HL-60/S4 treated with phorbol 12-myristate 13-acetate at 8.2 ng/mL for 4 days and 3 days (cell line): ENCODE measurements around the gene ASTN2.

Experiments used
- in situ Hi-C: fragments of 300-500 bp; cut with MboI; formaldehyde crosslinking; loops from 2 replicates; pipeline ENCODE4 v1.15.0; 2022; ENCODE audit warnings: low sequenced_read_pairs

ASTN2 gene

GRCh38 chr9:116980582-116981120 lies 434.2 kb downstream of the ASTN2 start:
- in situ Hi-C loops: no loop called here

GRCh38 chr9:116979456-116979855 lies 435.4 kb downstream of the ASTN2 start:
- in situ Hi-C loops: no loop called here

DNA sequence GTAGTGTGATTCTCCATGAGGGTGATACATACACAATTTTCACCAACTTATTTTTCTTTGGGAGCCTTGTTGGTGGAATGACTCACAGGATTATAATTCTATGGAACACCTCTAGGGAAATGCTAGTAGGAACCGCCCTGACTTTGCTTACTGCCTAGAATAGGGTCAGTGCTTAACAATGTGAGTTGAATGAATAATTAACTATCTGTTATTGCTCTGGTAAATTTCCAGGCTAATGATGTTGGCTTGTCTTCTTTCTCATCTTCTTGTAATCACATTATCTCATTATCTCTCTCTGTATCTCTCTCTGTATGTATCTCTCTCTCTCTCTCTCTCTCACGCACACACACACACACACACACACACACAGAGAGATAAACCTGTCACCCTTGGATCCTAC lies 436.7 kb downstream of the ASTN2 start:
- in situ Hi-C loops: no loop called here

DNA sequence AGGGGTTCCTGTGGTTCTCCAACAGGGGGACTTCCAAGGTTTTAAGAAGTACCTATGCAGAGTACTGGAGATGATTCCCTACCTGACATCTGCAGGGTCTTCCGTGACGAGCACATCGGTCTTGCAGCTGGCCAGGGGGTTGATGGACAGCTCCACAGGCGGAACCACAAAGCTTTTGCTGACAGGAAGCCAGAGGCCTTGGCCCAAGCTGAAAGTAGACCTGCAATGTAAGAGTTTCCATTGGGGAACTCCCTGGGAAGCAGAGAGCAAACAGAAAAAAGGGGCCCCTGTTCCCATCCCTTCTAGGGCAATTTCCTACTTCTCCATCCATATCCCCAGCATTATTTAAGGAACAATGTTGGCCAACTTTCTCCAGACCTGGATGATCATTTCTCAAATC lies 439.7 kb downstream of the ASTN2 start:
- in situ Hi-C loops: no loop called here

GRCh38 chr9:116966199-116966598 lies 448.7 kb downstream of the ASTN2 start:
- in situ Hi-C loops: no loop called here

GRCh38 chr9:116964258-116964657 lies 450.6 kb downstream of the ASTN2 start:
- in situ Hi-C loops: no loop called here

GRCh38 chr9:116959809-116960208 lies 455.0 kb downstream of the ASTN2 start:
- in situ Hi-C loops: no loop called here

DNA sequence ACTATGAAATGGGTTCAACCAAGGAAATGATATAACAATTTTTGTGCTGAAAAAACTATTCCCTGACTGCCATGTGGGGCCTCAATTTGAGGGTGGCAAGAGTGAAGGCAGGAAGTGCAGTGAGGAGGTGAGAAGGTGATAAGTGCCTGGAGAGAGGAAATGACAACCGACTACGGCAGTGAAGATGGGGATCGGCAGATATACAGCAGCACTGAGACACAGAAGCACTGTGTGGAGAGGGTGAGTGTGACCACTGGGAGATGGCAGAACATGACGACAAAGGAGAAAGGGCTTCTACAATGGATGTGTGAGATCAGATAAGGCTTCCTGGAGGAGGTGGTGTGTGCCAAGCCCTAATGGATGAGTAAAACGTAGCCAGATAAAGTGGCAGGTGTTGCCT lies 456.0 kb downstream of the ASTN2 start:
- in situ Hi-C loops: no loop called here

DNA sequence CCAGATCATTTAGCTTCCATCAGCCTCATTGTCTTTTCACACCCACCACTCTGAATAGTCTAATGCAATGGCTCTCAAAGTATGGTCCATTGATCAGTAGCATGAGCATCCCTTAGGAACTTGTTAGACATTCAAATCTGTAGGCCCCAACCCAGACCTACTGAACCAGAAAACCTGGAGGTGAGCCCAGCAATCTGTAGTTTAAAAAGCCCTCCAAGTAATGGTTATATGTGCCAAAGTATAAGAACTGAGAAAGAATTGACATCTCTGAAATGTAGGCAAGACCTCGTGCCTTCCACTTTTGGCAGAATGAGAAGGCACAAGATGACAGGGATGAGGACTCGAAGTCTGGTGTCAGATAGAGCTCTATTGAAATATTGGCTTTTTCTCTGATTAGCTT lies 460.1 kb downstream of the ASTN2 start:
- in situ Hi-C loops: no loop called here

- in situ Hi-C loops: no loop called here
These were observed 461.6 kb downstream of the ASTN2 start for GRCh38 chr9:116953271-116953670.

GRCh38 chr9:116952436-116952810 lies 462.4 kb downstream of the ASTN2 start:
- in situ Hi-C loops: no loop called here

DNA sequence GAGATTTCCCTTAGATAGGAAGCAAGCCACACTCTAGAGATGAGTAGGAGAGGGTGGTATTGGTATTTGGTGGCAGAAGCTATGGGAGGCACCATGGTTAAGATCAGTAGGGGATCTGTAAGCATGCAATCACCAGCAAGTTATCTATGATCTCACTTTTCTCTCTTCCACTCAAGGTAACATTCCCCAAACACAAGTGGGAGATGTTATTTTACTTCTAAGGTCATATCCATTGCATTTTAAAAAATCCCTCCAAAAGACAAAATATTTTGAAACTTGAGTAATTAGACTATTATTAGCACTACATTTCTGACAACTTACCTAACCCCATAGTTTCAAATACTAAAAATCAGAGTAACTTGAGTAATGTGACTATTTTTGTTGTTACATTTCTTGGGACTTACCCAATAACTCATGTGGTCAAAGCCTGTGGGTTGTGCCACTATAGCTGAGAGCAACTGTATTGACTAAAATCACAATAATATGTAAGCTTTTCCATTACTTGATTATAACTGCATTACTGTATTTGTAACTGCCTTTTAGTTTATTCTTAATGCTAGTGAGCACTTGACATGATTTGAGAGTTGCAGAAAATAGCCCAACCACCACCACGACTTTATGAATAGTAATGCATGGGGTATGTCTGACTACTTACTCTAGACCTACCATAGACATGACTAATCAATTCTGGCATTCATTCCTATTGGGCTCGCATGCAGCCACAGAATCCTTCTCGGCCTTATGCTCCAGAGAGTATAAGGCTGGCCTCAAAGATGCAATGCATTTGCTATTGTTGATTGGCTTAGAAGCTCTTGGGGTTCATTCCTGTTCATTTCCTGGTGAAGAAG lies 463.0 kb downstream of the ASTN2 start:
- in situ Hi-C loops: no loop called here

DNA sequence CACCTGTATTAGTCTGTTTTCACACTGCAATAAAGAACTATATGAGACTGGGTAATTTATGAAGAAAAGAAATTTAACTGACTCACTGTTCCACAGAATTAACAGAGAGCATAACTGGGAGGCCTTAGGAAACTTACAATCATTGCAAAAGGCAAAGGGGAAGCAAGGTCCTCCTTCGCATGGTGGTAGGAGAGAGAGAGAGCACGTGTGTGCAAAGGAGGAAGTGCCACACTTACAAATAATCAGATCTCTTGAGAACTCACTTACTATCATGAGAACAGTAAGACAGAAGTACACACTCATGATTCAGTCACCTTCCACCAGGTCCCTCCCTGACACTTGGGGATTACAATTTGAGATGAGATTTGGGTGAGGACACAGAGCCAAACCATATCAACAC lies 469.0 kb downstream of the ASTN2 start:
- in situ Hi-C loops: no loop called here

DNA sequence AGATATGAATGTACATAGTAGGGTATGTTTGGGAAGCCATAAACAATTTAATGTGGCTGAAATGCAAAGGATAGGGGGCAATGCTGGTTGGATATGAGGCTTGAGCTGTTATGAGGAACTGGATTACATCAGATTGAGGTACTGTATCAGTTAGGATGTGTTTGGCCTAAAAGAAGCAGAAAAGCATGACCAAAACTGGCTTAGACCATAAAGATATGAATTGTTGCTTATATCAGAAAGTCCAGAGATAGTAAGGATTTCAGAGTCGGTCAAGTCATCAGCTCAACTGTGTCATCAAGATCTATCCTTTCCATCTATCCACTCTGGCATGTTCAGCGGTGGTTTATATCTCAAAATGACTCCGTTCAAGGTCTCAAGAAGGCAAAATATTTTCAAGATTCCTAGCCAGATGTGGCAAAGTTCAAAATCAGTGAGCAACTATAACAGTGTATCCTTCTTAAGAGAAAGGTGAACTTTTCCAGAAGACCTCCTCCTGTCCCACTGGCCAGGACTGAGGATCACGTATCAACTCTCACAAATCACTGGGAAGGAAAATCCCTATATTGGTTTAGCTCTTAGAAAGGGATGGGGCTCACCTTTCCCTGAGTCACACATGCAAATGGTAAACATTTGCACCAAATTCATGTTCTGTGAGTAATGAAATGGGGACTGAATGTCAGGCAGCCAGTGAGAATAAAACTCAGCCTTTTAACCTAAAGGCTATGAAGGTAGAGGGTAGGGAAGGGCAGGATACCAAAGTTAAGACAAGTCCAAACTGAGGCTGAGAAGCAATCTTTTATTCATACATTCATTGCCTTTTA lies 469.9 kb downstream of the ASTN2 start:
- in situ Hi-C loops: no loop called here

GRCh38 chr9:116943970-116944369 lies 470.9 kb downstream of the ASTN2 start:
- in situ Hi-C loops: no loop called here

- in situ Hi-C loops: no loop called here
These were observed 472.2 kb downstream of the ASTN2 start for GRCh38 chr9:116942593-116943061.

DNA sequence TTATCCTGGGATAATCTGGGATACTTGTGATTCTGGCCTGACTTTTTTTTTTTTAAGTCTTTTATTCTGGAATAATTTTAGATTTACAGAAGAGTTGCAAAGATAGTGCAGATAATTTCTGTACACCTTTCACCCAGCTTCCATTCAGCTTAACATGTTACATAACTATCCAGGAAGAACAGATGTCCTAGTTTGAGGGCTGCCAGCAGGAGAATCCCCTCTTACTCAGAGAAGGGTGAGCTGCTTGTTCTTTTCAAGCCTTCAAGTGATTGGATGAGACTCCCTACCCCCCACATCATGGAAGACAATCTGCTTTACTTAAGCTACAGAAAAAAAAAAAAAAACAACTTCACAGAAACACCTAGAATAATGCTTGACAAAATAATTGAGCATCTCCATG lies 473.6 kb downstream of the ASTN2 start:
- in situ Hi-C loops: no loop called here

GRCh38 chr9:116940614-116941215 lies 474.1 kb downstream of the ASTN2 start:
- in situ Hi-C loops: no loop called here

DNA sequence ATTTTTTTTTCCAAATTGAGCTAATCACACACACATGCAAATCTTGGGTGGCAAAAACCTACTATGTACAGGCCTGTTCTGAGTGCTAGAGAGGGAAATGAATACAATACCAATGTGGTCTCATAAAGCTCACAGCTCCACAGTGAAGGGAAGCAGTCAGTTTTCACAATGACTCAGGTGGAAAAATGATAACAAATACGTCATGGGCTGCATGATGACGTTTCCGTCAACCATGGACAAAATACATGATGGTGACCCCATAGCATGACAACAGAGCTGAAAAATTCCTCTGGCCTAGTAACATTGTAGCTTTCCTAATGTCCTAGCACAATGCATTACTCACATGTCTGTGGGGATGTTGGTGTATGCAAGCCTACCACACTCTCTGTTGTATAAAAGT lies 475.2 kb downstream of the ASTN2 start:
- in situ Hi-C loops: no loop called here

- in situ Hi-C loops: no loop called here
These were observed 475.7 kb downstream of the ASTN2 start for GRCh38 chr9:116939161-116939560.

- in situ Hi-C loops: no loop called here
These were observed 477.5 kb downstream of the ASTN2 start for GRCh38 chr9:116937361-116937760.
